ENCODE measurements around the gene JAK3. TPM values are rescaled to one million over a fixed set of nuclear protein-coding genes. Genes with fewer than 3 reads are reported as not detected.
A peak's percentile ranks its signal among the peaks of the same experiment; 100 is the strongest.

Gene JAK3
- total and polyA plus RNA-seq, 9 donors: 6.6 to 35.5 (median 17.8) TPM

DNA sequence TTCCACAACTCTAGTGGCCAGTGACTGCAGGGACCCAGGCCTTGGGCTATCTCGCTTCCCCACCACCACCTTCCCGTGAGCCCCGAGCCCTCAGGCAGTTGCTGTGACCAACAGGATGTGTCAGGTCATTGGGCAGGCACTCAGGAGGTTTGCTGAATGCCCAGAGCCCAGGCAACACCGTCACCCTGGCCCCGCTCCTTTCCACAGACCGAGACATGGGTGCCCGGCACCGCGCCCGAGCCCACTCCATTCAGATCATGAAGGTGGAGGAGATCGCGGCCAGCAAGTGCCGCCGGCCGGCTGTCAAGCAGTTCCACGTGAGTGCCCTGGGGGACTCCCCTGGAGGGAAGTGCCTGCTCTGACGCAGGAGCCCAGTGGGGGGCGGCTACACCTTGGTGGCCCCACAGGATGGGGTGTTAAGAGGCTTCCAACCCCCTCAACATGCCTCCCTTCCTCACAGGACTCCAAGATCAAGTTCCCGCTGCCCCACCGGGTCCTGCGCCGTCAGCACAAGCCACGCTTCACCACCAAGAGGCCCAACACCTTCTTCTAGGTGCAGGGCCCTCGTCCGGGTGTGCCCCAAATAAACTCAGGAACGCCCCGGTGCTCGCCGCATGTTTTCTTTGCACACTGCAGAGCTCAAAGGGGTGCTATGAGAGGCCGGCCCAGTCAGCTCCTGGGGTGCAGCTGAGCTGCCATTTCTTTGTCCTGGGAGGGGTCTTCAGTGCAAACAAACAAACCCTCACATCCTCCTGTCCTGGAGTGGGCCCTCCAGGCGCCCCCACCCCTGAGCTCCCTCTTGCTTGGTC is 15.1 kb upstream of the JAK3 start:
- no peaks in the 10 kb centered on the region for H3K36me3 ChIP-seq
- peaks cover 5% of the 10 kb centered on the region for H3K4me1 ChIP-seq (ENCODE audit: insufficient read depth)
- 77 to 85% (median 81%) methylated on average over 22 to 31 of the region's 31 CpGs for WGBS, 3 donors
- no peaks in the 10 kb centered on the region for H3K27me3 ChIP-seq
- TF ChIP-seq EP300 (IDR thresholded peaks at IDR 0.05) (no peak), POLR2A (IDR thresholded peaks at IDR 0.05) (no peak)
- TF ChIP-seq, protein P1, sequence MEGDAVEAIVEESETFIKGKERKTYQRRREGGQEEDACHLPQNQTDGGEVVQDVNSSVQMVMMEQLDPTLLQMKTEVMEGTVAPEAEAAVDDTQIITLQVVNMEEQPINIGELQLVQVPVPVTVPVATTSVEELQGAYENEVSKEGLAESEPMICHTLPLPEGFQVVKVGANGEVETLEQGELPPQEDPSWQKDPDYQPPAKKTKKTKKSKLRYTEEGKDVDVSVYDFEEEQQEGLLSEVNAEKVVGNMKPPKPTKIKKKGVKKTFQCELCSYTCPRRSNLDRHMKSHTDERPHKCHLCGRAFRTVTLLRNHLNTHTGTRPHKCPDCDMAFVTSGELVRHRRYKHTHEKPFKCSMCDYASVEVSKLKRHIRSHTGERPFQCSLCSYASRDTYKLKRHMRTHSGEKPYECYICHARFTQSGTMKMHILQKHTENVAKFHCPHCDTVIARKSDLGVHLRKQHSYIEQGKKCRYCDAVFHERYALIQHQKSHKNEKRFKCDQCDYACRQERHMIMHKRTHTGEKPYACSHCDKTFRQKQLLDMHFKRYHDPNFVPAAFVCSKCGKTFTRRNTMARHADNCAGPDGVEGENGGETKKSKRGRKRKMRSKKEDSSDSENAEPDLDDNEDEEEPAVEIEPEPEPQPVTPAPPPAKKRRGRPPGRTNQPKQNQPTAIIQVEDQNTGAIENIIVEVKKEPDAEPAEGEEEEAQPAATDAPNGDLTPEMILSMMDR (IDR thresholded peaks at IDR 0.05): no peak
- no peaks in the 10 kb centered on the region for H3K9me3 ChIP-seq
- DNase-seq: peak in 1 of 5 donors; percentile 38
- no peak overlapping the region for H3K27ac ChIP-seq
- no peak overlapping the region for H3K4me3 ChIP-seq
- intact Hi-C loops (cut with DNase I): loop anchor here in 2 of 4 donors (10.0 kb wide), 2 partner anchors 122 to 132 kb away; no protein-coding TSS in a partner anchor

- no peaks in the 10 kb centered on the region for H3K36me3 ChIP-seq
- H3K9me3 ChIP-seq: no peaks in the 10 kb centered on the region
- intact Hi-C loops (cut with DNase I): loop anchor here in 2 of 4 donors (10.0 kb wide), 2 partner anchors 123 to 133 kb away; no protein-coding TSS in a partner anchor
- TF ChIP-seq, protein P1 (IDR thresholded peaks at IDR 0.05): no peak
- no peak for TF ChIP-seq EP300 (IDR thresholded peaks at IDR 0.05)
- TF ChIP-seq POLR2A (IDR thresholded peaks at IDR 0.05): no peak
- no peak overlapping the region for H3K27ac ChIP-seq
- H3K27me3 ChIP-seq: no peaks in the 10 kb centered on the region
- 57 to 73% (median 60%) methylated on average over 23 of the region's 23 CpGs for WGBS, 3 donors
- H3K4me3 ChIP-seq: no peak overlapping the region
- H3K4me1 ChIP-seq (ENCODE audit: insufficient read depth): peaks cover 5% of the 10 kb centered on the region
- peak in 1 of 5 donors; percentile 36 for DNase-seq
These were observed 14.0 kb upstream of the JAK3 start for GRCh38 chr19:17861542-17862402.

GRCh38 chr19:17860993-17861360 is 13.2 kb upstream of the JAK3 start:
- peak overlapping the region; percentile 92 for H3K4me3 ChIP-seq
- no peak overlapping the region for H3K27ac ChIP-seq
- intact Hi-C loops (cut with DNase I): loop anchor here in 2 of 4 donors (10.0 kb wide), 2 partner anchors 124 to 134 kb away; no protein-coding TSS in a partner anchor
- TF ChIP-seq POLR2A (IDR thresholded peaks at IDR 0.05) (no peak), EP300 (IDR thresholded peaks at IDR 0.05) (no peak)
- TF ChIP-seq, protein P1 (IDR thresholded peaks at IDR 0.05): no peak
- no peaks in the 10 kb centered on the region for H3K36me3 ChIP-seq
- no peak for DNase-seq
- 17 to 40% (median 18%) methylated on average over 7 of the region's 7 CpGs for WGBS, 3 donors
- H3K27me3 ChIP-seq: no peaks in the 10 kb centered on the region
- no peaks in the 10 kb centered on the region for H3K9me3 ChIP-seq
- peaks cover 5% of the 10 kb centered on the region for H3K4me1 ChIP-seq (ENCODE audit: insufficient read depth)

GRCh38 chr19:17860331-17860992 is 12.7 kb upstream of the JAK3 start:
- Histone ChIP-seq H3K27ac (peak overlapping the region; percentile 79 to 86), H3K4me1 (ENCODE audit: insufficient read depth) (peaks cover 5% of the 10 kb centered on the region), H3K36me3 (no peaks in the 10 kb centered on the region), H3K27me3 (no peaks in the 10 kb centered on the region), H3K9me3 (no peaks in the 10 kb centered on the region), H3K4me3 (peak overlapping the region; percentile 92)
- TF ChIP-seq EP300 (IDR thresholded peaks at IDR 0.05): no peak
- peak in 1 of 5 donors; percentile 36 for DNase-seq
- WGBS, 3 donors: 0 to 1% (median 1%) methylated on average over 22 of the region's 22 CpGs
- intact Hi-C loops (cut with DNase I): loop anchor here in 2 of 4 donors (10.0 kb wide), 2 partner anchors 124 to 134 kb away; no protein-coding TSS in a partner anchor

Data from ovary (tissue), 9 donors.